GM12864 (cell line): Measurements from ENCODE around the gene XRCC1.

Experiments
- DNase-seq: peaks from one replicate; pipeline ENCODE4 v3.0.0-alpha.2; 2011; ENCODE audit warnings: low read depth
- H3K4me3 ChIP-seq: 2 replicates; pipeline ENCODE4 v1.5.1; 2011; ENCODE audit warnings: mild to moderate bottlenecking, low read depth, low read length, control low read depth
- TF ChIP-seq, protein P1 (sequence below): IDR thresholded peaks from 2 replicates; pipeline ENCODE4 v1.5.1; 2011; ENCODE audit warnings: low read depth, mild to moderate bottlenecking, moderate library complexity, low read length, control low read depth, inconsistent platforms; ENCODE audit errors: missing control alignments

The XRCC1 gene

DNA sequence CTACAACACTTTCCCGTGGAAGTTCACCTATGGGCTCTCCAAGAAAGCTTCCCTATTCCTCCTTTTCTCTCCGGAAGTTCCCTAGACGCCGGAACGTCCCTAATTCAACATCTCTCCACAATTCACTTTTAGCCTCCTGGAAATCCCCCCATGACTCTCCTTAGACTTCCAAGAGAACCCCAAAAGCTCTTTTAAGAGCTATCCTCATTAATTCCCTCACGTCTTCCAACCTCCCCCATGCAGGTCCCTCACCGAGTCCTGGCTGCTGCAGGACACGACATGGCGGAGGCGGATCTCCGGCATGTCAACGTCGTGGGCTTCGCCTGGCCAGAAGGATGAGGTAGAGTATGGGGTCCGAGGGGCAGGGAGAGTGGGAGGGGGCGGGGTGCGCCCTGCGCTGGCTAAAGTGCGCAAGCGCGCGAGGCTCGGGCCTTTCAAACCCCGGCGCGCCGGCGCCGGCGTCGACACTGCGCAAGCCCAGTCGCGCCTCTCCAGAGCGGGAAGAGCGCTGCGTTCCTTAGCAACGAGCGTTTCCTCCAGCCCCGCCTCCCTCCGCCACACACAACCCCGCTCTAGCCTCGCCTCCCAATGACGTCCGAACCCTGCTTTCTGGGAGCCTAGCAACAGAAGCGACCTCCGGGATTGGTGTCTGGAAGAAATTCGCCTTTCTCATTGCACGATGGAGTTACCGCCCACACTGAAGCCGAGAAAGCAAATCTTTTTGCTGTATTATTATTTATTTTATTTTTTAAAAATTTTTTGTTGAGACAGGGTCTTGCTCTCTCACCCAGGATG lies at the start of gene XRCC1, which contains the start of gene PINLYP:
XRCC1 (minus strand) TSS at position 372 of the 795 bp plus-strand sequence; CDS start at position 303, 69 bp downstream.
PINLYP (plus strand) TSS at position 646 of the 795 bp plus-strand sequence. CDS start 1,391 bp downstream, outside the sequence.
- H3K4me3 ChIP-seq, result peak within 1 kb of the TSS; percentile 80
- peak; percentile 94 for DNase-seq
- TF ChIP-seq, protein P1, sequence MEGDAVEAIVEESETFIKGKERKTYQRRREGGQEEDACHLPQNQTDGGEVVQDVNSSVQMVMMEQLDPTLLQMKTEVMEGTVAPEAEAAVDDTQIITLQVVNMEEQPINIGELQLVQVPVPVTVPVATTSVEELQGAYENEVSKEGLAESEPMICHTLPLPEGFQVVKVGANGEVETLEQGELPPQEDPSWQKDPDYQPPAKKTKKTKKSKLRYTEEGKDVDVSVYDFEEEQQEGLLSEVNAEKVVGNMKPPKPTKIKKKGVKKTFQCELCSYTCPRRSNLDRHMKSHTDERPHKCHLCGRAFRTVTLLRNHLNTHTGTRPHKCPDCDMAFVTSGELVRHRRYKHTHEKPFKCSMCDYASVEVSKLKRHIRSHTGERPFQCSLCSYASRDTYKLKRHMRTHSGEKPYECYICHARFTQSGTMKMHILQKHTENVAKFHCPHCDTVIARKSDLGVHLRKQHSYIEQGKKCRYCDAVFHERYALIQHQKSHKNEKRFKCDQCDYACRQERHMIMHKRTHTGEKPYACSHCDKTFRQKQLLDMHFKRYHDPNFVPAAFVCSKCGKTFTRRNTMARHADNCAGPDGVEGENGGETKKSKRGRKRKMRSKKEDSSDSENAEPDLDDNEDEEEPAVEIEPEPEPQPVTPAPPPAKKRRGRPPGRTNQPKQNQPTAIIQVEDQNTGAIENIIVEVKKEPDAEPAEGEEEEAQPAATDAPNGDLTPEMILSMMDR, result no peak

GRCh38 chr19:43624933-43625332 lies 49.6 kb upstream of the XRCC1 start:
- H3K4me3 ChIP-seq, result no peak overlapping the region
- DNase-seq, result peak; percentile 57
- TF ChIP-seq, protein P1, result peak; percentile 50

DNA sequence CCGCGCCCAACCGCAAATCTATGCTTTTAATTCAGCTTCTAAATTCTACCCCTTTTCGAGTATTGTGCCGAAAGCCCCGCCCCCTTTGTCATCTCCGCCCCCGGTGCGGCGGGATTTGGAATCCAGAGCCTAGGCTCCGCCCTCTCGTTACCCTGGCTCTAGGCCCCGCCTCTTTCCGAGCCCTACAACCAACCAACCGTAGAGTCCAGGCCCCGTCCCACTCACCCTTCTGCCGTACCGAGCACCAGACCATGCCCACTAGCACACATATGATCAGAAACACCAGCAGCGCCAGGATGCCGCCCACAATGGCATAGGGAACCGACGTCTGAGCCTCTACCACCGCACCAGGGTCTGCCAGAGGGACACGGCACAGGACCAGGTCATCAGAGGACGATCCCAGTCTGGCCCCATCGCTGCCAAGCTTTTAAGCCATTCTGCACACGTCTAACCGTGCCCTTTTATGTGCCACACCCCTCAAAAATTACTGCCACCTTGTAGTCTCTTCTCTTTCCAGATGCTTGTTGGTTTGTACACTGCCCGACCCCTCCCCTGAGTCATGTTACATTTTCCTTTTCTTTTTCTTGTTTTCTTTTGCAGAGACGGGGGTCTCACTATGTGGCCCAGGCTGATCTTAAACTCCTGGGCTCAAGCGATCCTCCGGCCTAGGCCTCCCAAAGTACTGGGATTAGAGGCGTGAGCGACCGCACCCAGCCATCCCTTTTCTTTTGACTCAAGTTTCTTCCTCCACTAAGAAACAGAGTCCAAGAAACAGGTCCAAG lies 48.8 kb upstream of the XRCC1 start:
- DNase-seq, result no peak
- no peak overlapping the region for H3K4me3 ChIP-seq
- TF ChIP-seq, protein P1, result no peak

DNA sequence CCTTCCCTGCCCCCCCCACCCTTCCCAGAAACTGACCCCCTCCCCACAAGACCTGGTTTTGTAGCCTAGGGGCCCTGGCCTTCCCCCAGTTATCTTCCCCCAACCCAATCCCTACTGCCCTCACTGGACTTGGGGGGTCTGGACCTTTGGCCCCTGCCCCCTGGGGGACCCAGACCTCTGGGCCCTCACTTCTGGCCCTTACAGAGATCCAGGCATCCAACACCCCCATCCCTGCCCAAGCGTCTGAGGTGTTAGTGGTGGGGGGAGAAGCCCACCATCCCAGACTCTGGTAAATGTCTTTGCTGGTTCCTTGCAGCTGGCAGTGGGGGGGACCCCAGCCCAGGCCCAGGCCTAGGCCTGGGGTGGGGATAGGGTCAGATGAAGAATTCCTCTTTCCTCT lies 47.6 kb upstream of the XRCC1 start:
- TF ChIP-seq, protein P1, result no peak

GRCh38 chr19:43622070-43622469 lies 46.7 kb upstream of the XRCC1 start:
- no peak for DNase-seq

More for the DNA sequence above, 47.6 kb upstream of the XRCC1 start:
- H3K4me3 ChIP-seq, result no peak overlapping the region
- no peak for DNase-seq

More at GRCh38 chr19:43622070-43622469, 46.7 kb upstream of the XRCC1 start:
- no peak overlapping the region for H3K4me3 ChIP-seq
- TF ChIP-seq, protein P1, result no peak
